ENCODE measurements around the gene ABHD6. TPM values are rescaled to one million over a fixed set of nuclear protein-coding genes. Genes with fewer than 3 reads are reported as not detected.

ABHD6 gene
- total and polyA plus RNA-seq, 9 of the 15 experiments (the other 6 are each of a cell fraction or from before 2014, with no cell fraction given) = 0.53 to 3.6 (median 2.5) TPM

DNA sequence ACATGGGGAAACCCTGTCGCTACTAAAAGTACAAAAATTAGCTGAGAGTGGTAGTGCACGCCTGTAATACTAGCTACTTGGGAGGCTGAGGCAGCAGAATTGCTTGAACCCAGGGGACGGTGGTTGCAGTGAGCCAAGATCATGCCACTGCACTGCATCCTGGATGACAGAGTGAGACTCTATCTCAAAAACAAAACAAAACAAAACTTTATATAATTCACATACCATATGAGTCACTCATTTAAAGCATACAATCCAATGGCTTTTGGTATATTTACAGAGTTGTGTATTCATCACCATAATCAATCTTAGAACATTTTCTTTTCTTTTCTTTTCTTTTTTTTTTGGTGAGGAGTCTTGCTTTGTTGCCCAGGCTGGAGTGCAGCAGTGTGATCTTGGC lies 103.8 kb downstream of the ABHD6 start:
- H3K4me2 ChIP-seq (ENCODE audit: insufficient read depth, low read length) = no peak overlapping the region
- no peaks in the 10 kb centered on the region for H3K9me3 ChIP-seq (replicated peaks; ENCODE audit: control insufficient read depth, insufficient read depth, low read depth, low read length)
- CTCF ChIA-PET (ENCODE audit: low intra/inter-chr PET ratio) = interaction anchor here (0.7 kb wide), 1 partner anchor 176 kb away, joined by 4 read pairs; no protein-coding TSS in a partner anchor
- H4K20me1 ChIP-seq (replicated peaks; ENCODE audit: control insufficient read depth, insufficient read depth, low read length) = no peaks in the 10 kb centered on the region
- H3K27me3 ChIP-seq (ENCODE audit: control insufficient read depth in 2 of 2, insufficient read depth in 2 of 2, low read length in 2 of 2) = no peaks in the 10 kb centered on the region
- H3K9me1 ChIP-seq (ENCODE audit: control insufficient read depth, insufficient read depth, low read length) = no peaks in the 10 kb centered on the region
- in situ Hi-C loops (cut with MboI) = no loop called here
- no TSS peak for BruUV-seq (replicated peaks)
- FAIRE-seq (no peak), DNase-seq (ENCODE audit: extremely low read depth in 1 of 4, low spot score in 3 of 4) (no peak), ATAC-seq (no peak)
- peaks cover 0 to 2% of the 10 kb centered on the region in 2 experiments; a peak in 2 of 5 replicates for H3K4me1 ChIP-seq (replicated peaks in 1 of 2; ENCODE audit: control insufficient read depth in 2 of 2, insufficient read depth in 2 of 2, low read length in 2 of 2)
- WGBS (ENCODE audit: insufficient coverage, low coverage, missing lambda C conversion rate) = 79% methylated on average over 3 of the region's 3 CpGs
- POLR2A ChIA-PET = interaction anchor here (0.6 to 1.3 kb wide), 3 partner anchors 8 to 250 kb away, joined by 3 to 4 read pairs (median 4); no protein-coding TSS in a partner anchor
- no peaks in the 10 kb centered on the region for H3K36me3 ChIP-seq (ENCODE audit: control insufficient read depth, insufficient read depth, low read length)
- no peak for TF ChIP-seq CBFA2T2 (conservative IDR thresholded peaks at IDR 0.05)
- no peak for TF ChIP-seq ZNF444 (CRISPR knock-in tag; IDR thresholded peaks at IDR 0.05)
- TF ChIP-seq ZNF224 (CRISPR knock-in tag; IDR thresholded peaks at IDR 0.05) = no peak
- TF ChIP-seq RFX7 (CRISPR knock-in tag; IDR thresholded peaks at IDR 0.05) = no peak
- no peak overlapping the region for H2AFZ ChIP-seq (ENCODE audit: low read depth, low read length)
- H3K4me3 ChIP-seq = no peak overlapping the region
- no peak overlapping the region for H3K9ac ChIP-seq (ENCODE audit: insufficient read depth in 1 of 2, low read depth in 2 of 2, low read length in 2 of 2)
- intact Hi-C loops (cut with micrococcal nuclease) = no loop called here
- no peaks in the 10 kb centered on the region for H3K79me2 ChIP-seq (ENCODE audit: control insufficient read depth, insufficient read depth, low read length)
- H3K27ac ChIP-seq (ENCODE audit: extremely low read depth, low read depth, low read length) = no peak overlapping the region

DNA sequence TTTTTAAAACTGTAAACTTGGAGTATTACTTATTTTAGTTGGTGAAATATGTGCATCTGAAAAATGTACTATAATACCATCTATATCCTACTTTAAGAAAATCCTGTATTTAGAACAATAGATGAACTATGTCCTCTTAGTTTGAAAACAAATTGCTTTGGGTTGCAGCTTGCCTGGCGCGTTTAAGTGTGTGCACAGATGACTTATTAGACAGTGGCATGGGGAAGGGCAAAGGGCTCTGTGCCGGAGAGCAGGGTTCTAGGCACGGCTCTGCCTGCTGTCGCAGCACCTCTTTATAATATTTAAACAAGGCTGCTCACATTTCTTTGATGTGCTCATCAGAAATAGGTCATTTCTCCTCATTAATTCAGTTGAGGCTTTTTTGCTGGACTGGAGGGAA lies 105.1 kb downstream of the ABHD6 start:
- Histone ChIP-seq H3K36me3 (ENCODE audit: control insufficient read depth, insufficient read depth, low read length) (no peaks in the 10 kb centered on the region), H3K79me2 (ENCODE audit: control insufficient read depth, insufficient read depth, low read length) (no peaks in the 10 kb centered on the region), H3K9ac (ENCODE audit: insufficient read depth in 1 of 2, low read depth in 2 of 2, low read length in 2 of 2) (no peak overlapping the region), H4K20me1 (replicated peaks; ENCODE audit: control insufficient read depth, insufficient read depth, low read length) (no peaks in the 10 kb centered on the region), H3K4me3 (no peak overlapping the region), H3K9me3 (replicated peaks; ENCODE audit: control insufficient read depth, insufficient read depth, low read depth, low read length) (no peaks in the 10 kb centered on the region), H3K27ac (ENCODE audit: extremely low read depth, low read depth, low read length) (no peak overlapping the region), H3K9me1 (ENCODE audit: control insufficient read depth, insufficient read depth, low read length) (no peaks in the 10 kb centered on the region), H3K4me2 (ENCODE audit: insufficient read depth, low read length) (no peak overlapping the region), H2AFZ (ENCODE audit: low read depth, low read length) (no peak overlapping the region), H3K4me1 (replicated peaks in 1 of 2; ENCODE audit: control insufficient read depth in 2 of 2, insufficient read depth in 2 of 2, low read length in 2 of 2) (peaks cover 0 to 2% of the 10 kb centered on the region in 2 experiments; a peak in 2 of 5 replicates), H3K27me3 (ENCODE audit: control insufficient read depth in 2 of 2, insufficient read depth in 2 of 2, low read length in 2 of 2) (no peaks in the 10 kb centered on the region)
- no peak for TF ChIP-seq SIN3B (IDR thresholded peaks at IDR 0.05; ENCODE audit: low read depth)
- TF ChIP-seq ZNF24 (IDR thresholded peaks at IDR 0.05) = no peak
- TF ChIP-seq ELK1 (CRISPR knock-in tag; IDR thresholded peaks at IDR 0.05) = no peak
- TF ChIP-seq, protein P1, sequence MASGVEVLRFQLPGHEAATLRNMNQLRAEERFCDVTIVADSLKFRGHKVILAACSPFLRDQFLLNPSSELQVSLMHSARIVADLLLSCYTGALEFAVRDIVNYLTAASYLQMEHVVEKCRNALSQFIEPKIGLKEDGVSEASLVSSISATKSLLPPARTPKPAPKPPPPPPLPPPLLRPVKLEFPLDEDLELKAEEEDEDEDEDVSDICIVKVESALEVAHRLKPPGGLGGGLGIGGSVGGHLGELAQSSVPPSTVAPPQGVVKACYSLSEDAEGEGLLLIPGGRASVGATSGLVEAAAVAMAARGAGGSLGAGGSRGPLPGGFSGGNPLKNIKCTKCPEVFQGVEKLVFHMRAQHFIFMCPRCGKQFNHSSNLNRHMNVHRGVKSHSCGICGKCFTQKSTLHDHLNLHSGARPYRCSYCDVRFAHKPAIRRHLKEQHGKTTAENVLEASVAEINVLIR (CRISPR knock-in tag; IDR thresholded peaks at IDR 0.05) = no peak
- no peak for TF ChIP-seq POLR2H (tag; IDR thresholded peaks at IDR 0.05; ENCODE audit: low read depth)
- no peak for TF ChIP-seq CHCHD3 (CRISPR knock-in tag; IDR thresholded peaks at IDR 0.05)
- TF ChIP-seq, protein P2, sequence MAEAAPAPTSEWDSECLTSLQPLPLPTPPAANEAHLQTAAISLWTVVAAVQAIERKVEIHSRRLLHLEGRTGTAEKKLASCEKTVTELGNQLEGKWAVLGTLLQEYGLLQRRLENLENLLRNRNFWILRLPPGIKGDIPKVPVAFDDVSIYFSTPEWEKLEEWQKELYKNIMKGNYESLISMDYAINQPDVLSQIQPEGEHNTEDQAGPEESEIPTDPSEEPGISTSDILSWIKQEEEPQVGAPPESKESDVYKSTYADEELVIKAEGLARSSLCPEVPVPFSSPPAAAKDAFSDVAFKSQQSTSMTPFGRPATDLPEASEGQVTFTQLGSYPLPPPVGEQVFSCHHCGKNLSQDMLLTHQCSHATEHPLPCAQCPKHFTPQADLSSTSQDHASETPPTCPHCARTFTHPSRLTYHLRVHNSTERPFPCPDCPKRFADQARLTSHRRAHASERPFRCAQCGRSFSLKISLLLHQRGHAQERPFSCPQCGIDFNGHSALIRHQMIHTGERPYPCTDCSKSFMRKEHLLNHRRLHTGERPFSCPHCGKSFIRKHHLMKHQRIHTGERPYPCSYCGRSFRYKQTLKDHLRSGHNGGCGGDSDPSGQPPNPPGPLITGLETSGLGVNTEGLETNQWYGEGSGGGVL (CRISPR knock-in tag; IDR thresholded peaks at IDR 0.05) = no peak
- intact Hi-C loops (cut with micrococcal nuclease) = no loop called here
- no peak for DNase-seq (ENCODE audit: extremely low read depth in 1 of 4, low spot score in 3 of 4)
- BruUV-seq (replicated peaks) = no TSS peak
- ChIA-PET CTCF (ENCODE audit: low intra/inter-chr PET ratio) (no interaction called here), POLR2A (no interaction called here)
- no peak for ATAC-seq
- in situ Hi-C loops (cut with MboI) = no loop called here
- no peak for FAIRE-seq
- WGBS (ENCODE audit: insufficient coverage, low coverage, missing lambda C conversion rate) = 94% methylated on average over 5 of the region's 5 CpGs

All from K562 (cell line).